Panc1 (cell line): Measurements from ENCODE around the gene CBL.

ENCODE experiments used
- CTCF ChIP-seq: fragments of 450-650 bp; IDR thresholded peaks from 2 replicates; pipeline ENCODE4 v1.5.1; 2017; ENCODE audit warnings: mild to moderate bottlenecking
- POLR2AphosphoS5 ChIP-seq: IDR thresholded peaks from 2 replicates; pipeline ENCODE4 v1.6.1; 2012; ENCODE audit warnings: mild to moderate bottlenecking, low read depth, low read length, moderate library complexity
- REST ChIP-seq, 2 experiments: IDR thresholded peaks; 2 replicates each; pipeline ENCODE4 v1.6.1; 2011 to 2012; ENCODE audit warnings: low read depth in 2 of 2, control low read depth in 1 of 2, low read length in 1 of 2, mild to moderate bottlenecking in 1 of 2, moderate library complexity in 1 of 2; ENCODE audit not compliant: insufficient read depth in 1 of 2
- SIN3A ChIP-seq: IDR thresholded peaks from 2 replicates; pipeline ENCODE4 v1.6.1; 2012; ENCODE audit warnings: low read depth, mild to moderate bottlenecking, low read length, moderate library complexity, borderline replicate concordance; ENCODE audit not compliant: insufficient read depth

GRCh38 chr11:119207415-119207960 lies 1.3 kb downstream of the CBL start:
- TF ChIP-seq CTCF, result no peak
- no peak for TF ChIP-seq REST (IDR thresholded peaks at IDR 0.05; ENCODE audit: insufficient read depth in 1 of 2, low read depth in 2 of 2, low read length in 1 of 2)
- TF ChIP-seq POLR2AphosphoS5, result no peak
- TF ChIP-seq SIN3A, result no peak
